Heart left ventricle (tissue), 16 donors: ENCODE results near the gene DEGS1. TPM values are rescaled to one million over a fixed set of nuclear protein-coding genes. Genes with fewer than 3 reads are reported as not detected.
A peak's percentile ranks its signal among the peaks of the same experiment; 100 is the strongest.

ENCODE experiments used
- ATAC-seq, 4 donors: fragments of 200-7000 bp; cut with Tn5 transposase; one replicate each; pipeline ENCODE4 v1.9.1; 2020 to 2022; ENCODE audit warnings: moderate library complexity in 4 of 4, mild to moderate bottlenecking in 3 of 4, moderate number of reproducible peaks in 1 of 4
- DNase-seq, 5 donors: peaks; one replicate each; pipeline ENCODE4 v3.0.0-alpha.2; 2020
- H3K27ac ChIP-seq, 12 donors: fragments of 200-600 bp; sonication (generic) in 4 of 12; one replicate each; pipeline versions ENCODE4 v1.5.0 to v1.8.0; 2016 to 2022; ENCODE audit warnings: mild to moderate bottlenecking in 2 of 12
- H3K27me3 ChIP-seq, 9 donors: fragments of 200-600 bp; sonication (generic) in 2 of 9; one replicate each; pipeline versions ENCODE4 v1.5.1 to v1.8.0; 2016 to 2022; ENCODE audit warnings: mild to moderate bottlenecking in 3 of 9
- H3K36me3 ChIP-seq, 9 donors: fragments of 200-600 bp; sonication (generic) in 2 of 9; one replicate each; pipeline versions ENCODE4 v1.5.0 to v1.8.0; 2018 to 2022; ENCODE audit warnings: mild to moderate bottlenecking in 2 of 9
- H3K4me1 ChIP-seq, 12 donors: fragments of 200-600 bp; sonication (generic) in 4 of 12; one replicate each; pipeline versions ENCODE4 v1.5.0 to v1.8.0; 2016 to 2022; ENCODE audit warnings: mild to moderate bottlenecking in 3 of 12
- H3K4me3 ChIP-seq, 12 donors: fragments of 200-600 bp; sonication (generic) in 4 of 12; one replicate each; pipeline versions ENCODE4 v1.5.0 to v1.8.0; 2017 to 2022; ENCODE audit warnings: mild to moderate bottlenecking in 9 of 12, moderate library complexity in 4 of 12
- H3K9me3 ChIP-seq, 12 donors: fragments of 200-600 bp; sonication (generic) in 4 of 12; one replicate each; pipeline versions ENCODE4 v1.5.0 to v1.8.0; 2016 to 2022; ENCODE audit warnings: mild to moderate bottlenecking in 1 of 12
- POLR2A ChIP-seq, 2 donors: fragments of 450-650 bp; IDR thresholded peaks; one replicate each; pipeline ENCODE4 v1.6.1; 2017; ENCODE audit warnings: antibody characterized with exemption in 2 of 2, mild to moderate bottlenecking in 2 of 2, moderate library complexity in 2 of 2
- WGBS, 4 donors: extraction: QIAGEN DNeasy Blood & Tissue Kit in 2 of 4; methylation state at CpG; one replicate each; pipeline versions ENCODE4 v1.1.5 to v1.1.7; 2013 to 2018; 5-methylcytosine and 5-hydroxymethylcytosine counted together
- intact Hi-C, 10 donors: fragments of 100-400 bp; cut with DNase I; formaldehyde crosslinking; loops; one replicate each; pipeline versions ENCODE4 v1.11.1 to v1.14.2; 2022
- polyA plus RNA-seq, 2 donors: library from polyadenylated mRNA; stranded (reverse); fragments of 200-250 nt; gene quantifications; one replicate each; pipeline ENCODE4 v1.2.3, GENCODE V29; 2013
- total RNA-seq, 9 donors: library from RNA; depleted of rRNA in 2 of 9; stranded (reverse); fragments of >200 nt in 2 of 9; fragmentation: NEBNext Ultra II Directional in 3 of 9; extraction: Animal tissue kit (Norgen Biotek cat#: 25700) in 3 of 9; gene quantifications; one replicate each; pipeline versions ENCODE4 v1.1.0 to v1.2.4, GENCODE V29; 2016 to 2023
- TF ChIP-seq, protein P1 (sequence below), 12 donors: fragments of 200-600 bp; sonication (generic) in 4 of 12; IDR thresholded peaks; one replicate each; pipeline versions ENCODE4 v1.5.0 to v1.8.0; 2018 to 2022; ENCODE audit warnings: antibody characterized with exemption in 12 of 12, mild to moderate bottlenecking in 5 of 12
- donor health status: ischemic (EF 13 %, LVEDD 7.1; RV severe dilation, severe dysfunction).
- donor health status: healthy with polysubstance abuse.
- donor health status: DM: no; HTN: yes; CAD: no.
- donor health status: DM: no; HTN: no; CAD: no.
- donor health status: ischemic (EF 25% LVEDD 6.9; RV normal size, moderate dysfunction).
- donor health status: ischemic (EF 25% LVEDD 5.7; RV mildly dilated, moderate dysfunction).
- donor health status: healthy.
- donor health status: DM: yes; HTN: yes; CAD: no.
- donor health status: ischemic (EF 35%, LVEDD 5.7; RV mildly dilated, moderate dysfunction).
- donor health status: nonischemic (EF 11% LVEDD 7.7; RV severe dilation, severe dysfunction).
- donor health status: DM: yes; HTN: yes; CAD: no.
- donor health status: PGD.
- donor health status: ischemic (EF 29% LVEDD 5.4; RV normal size, mild dysfunction).
- donor health status: nonischemic (EF 23%, LVEDD 6.1; RV moderate dilation, normal function).

Gene DEGS1
- total and polyA plus RNA-seq, 11 donors: 35.8 to 75.2 (median 46.3) TPM

DNA sequence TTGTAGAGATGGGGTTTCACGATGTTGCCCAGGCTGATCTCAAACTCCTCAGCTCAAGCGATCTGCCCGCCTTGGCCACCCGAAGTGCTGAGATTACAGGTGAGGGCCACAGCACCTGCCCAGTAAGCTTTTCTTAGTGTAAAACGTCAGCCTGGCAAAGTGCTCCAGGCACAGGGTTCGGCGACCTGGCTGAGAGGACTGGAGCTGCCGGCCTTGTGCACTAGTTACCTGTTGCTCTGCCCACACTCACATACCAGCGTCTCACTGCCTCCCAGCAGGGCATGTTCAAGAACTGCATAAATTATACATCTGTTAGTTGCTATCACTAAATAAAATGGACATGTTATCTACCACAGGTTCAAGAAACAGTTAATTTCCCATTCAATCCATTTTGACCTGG, 55.2 kb downstream of the DEGS1 start:
- 90 to 96% (median 93%) methylated on average over 9 of the region's 9 CpGs for WGBS, 4 donors
- no peak for ATAC-seq
- H3K36me3 ChIP-seq: peaks cover 0 to 57% (median 31%) of the 10 kb centered on the region in 9 donors

DNA sequence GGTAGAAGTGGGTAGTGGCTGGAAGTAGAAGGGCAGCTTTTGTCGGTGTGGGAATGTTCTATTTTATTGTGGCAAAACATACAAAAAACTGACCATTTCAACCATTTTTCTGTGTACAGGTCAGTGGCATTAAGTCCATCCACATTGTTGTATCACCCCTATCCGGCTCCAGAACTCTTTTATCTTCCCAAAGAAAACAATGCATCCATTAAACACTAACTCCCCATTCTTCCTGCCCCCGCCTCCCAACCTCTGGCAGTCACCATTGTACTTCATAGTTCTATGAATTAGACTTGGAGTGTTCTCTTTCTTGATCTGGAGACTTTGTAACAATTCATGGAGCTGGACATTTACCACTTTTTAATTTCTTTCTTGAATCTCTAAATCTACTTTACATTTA, 55.7 kb downstream of the DEGS1 start:
- TF ChIP-seq, protein P1, sequence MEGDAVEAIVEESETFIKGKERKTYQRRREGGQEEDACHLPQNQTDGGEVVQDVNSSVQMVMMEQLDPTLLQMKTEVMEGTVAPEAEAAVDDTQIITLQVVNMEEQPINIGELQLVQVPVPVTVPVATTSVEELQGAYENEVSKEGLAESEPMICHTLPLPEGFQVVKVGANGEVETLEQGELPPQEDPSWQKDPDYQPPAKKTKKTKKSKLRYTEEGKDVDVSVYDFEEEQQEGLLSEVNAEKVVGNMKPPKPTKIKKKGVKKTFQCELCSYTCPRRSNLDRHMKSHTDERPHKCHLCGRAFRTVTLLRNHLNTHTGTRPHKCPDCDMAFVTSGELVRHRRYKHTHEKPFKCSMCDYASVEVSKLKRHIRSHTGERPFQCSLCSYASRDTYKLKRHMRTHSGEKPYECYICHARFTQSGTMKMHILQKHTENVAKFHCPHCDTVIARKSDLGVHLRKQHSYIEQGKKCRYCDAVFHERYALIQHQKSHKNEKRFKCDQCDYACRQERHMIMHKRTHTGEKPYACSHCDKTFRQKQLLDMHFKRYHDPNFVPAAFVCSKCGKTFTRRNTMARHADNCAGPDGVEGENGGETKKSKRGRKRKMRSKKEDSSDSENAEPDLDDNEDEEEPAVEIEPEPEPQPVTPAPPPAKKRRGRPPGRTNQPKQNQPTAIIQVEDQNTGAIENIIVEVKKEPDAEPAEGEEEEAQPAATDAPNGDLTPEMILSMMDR (IDR thresholded peaks at IDR 0.05): no peak
- no peak for TF ChIP-seq POLR2A (IDR thresholded peaks at IDR 0.05)
- Histone ChIP-seq H3K27ac (peak overlapping the region in 2 of 12 donors; percentile 13 to 31), H3K27me3 (no peaks in the 10 kb centered on the region), H3K36me3 (peaks cover 0 to 55% (median 27%) of the 10 kb centered on the region in 9 donors), H3K9me3 (no peaks in the 10 kb centered on the region), H3K4me1 (peaks cover 0 to 6% (median 0%) of the 10 kb centered on the region in 12 donors), H3K4me3 (no peak overlapping the region)
- intact Hi-C loops: no loop called here
- no peak for DNase-seq
- no peak for ATAC-seq
- 64 to 75% (median 75%) methylated on average over 3 of the region's 3 CpGs for WGBS, 4 donors

More for the DNA sequence above, 55.2 kb downstream of the DEGS1 start:
- DNase-seq: no peak
- Histone ChIP-seq H3K27me3 (no peaks in the 10 kb centered on the region), H3K4me1 (peaks cover 0 to 9% (median 0%) of the 10 kb centered on the region in 12 donors), H3K27ac (no peak overlapping the region), H3K4me3 (no peak overlapping the region), H3K9me3 (no peaks in the 10 kb centered on the region)
- intact Hi-C loops: no loop called here
- TF ChIP-seq, protein P1 (IDR thresholded peaks at IDR 0.05): no peak
- TF ChIP-seq POLR2A (IDR thresholded peaks at IDR 0.05): no peak

Other genes with a start within 250 kb of the DEGS1 start
- 10 to 100 TPM; 17.0 to 24.5 (median 19.3) TPM for gene FBXO28, start 69.1 kb upstream of the DEGS1 start, total RNA-seq
- gene FBXO28, start 69.1 kb upstream of the DEGS1 start, polyA plus RNA-seq: 10 to 100 TPM in 1 of 2 donors, 1 to 10 TPM in 1; 5.4 to 13.1 TPM
- 10 to 100 TPM in 2 of 9 donors, 1 to 10 TPM in 7; 4.8 to 14.8 (median 8.7) TPM for gene NVL, start 146.9 kb downstream of the DEGS1 start, total RNA-seq
- 10 to 100 TPM; 11.8 to 14.1 TPM for gene NVL, start 146.9 kb downstream of the DEGS1 start, polyA plus RNA-seq
- 10 to 100 TPM; 15.7 to 48.6 (median 31.2) TPM for gene CNIH4, start 173.6 kb downstream of the DEGS1 start, total RNA-seq
- gene CNIH4, start 173.6 kb downstream of the DEGS1 start, polyA plus RNA-seq: 10 to 100 TPM; 52.2 to 84.6 TPM